ENCODE measurements around the gene NBEAL2.

The NBEAL2 gene

DNA sequence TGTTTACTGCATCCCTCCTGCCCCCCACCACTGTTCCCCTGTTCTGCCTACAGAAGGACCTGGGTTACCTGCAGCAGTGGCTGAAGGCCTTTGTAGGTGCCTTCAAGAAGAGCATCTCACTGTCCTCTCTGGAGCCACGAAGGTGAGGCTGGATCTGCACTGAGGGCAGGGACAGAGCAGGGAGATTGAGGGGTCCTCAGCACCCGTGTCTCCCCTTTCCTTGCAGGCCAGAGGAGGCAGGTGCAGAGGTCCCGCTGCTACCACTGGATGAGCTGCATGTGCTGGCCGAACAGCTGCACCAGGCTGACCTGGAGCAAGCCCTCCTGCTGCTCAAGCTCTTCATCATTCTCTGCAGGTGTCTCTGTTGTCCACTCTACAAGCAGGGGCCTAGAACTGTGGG lies 9.2 kb downstream of the NBEAL2 start:
- WGBS, result 83% methylated on average over 3 of the region's 4 CpGs
- H4K8ac ChIP-seq (ENCODE audit: low read length), result no peak overlapping the region
- no peak overlapping the region for H3K4me3 ChIP-seq (ENCODE audit: insufficient read depth in 1 of 2, low read depth in 1 of 2, low read length in 2 of 2)
- H2AK5ac ChIP-seq (ENCODE audit: low read length, severe bottlenecking), result no peak overlapping the region
- H2BK120ac ChIP-seq (ENCODE audit: low read depth, low read length), result no peak overlapping the region
- H3K9me3 ChIP-seq (ENCODE audit: control insufficient read depth, low read length), result no peaks in the 10 kb centered on the region
- DNase-seq, result no peak
- peaks cover 6% of the 10 kb centered on the region for H3K4me1 ChIP-seq (ENCODE audit: control insufficient read depth, insufficient read depth, low read depth, low read length)
- no peaks in the 10 kb centered on the region for H3K27me3 ChIP-seq (ENCODE audit: control insufficient read depth in 1 of 2, insufficient read depth in 1 of 2, low read length in 2 of 2)
- no peak overlapping the region for H3K18ac ChIP-seq (ENCODE audit: low read depth in 1 of 2, low read length in 2 of 2)
- no peak overlapping the region for H3K9ac ChIP-seq (ENCODE audit: low read length)
- no peak overlapping the region for H3K27ac ChIP-seq (ENCODE audit: low read length, poor library complexity, severe bottlenecking)
- H2AFZ ChIP-seq (ENCODE audit: low read depth, low read length), result no peak overlapping the region
- H2BK12ac ChIP-seq (ENCODE audit: low read length in 2 of 2), result no peak overlapping the region
- no peak overlapping the region for H3K4me2 ChIP-seq (ENCODE audit: low read length, poor library complexity, severe bottlenecking)
- H3K23ac ChIP-seq (ENCODE audit: low read length in 2 of 2), result no peak overlapping the region
- no peak overlapping the region for H2BK15ac ChIP-seq (ENCODE audit: low read depth, poor library complexity, severe bottlenecking)
- no peak overlapping the region for H3K4ac ChIP-seq (ENCODE audit: low read depth in 1 of 2, low read length in 2 of 2)
- no peaks in the 10 kb centered on the region for H3K79me1 ChIP-seq (replicated peaks; ENCODE audit: low read length, poor library complexity, severe bottlenecking)
- H3K14ac ChIP-seq (ENCODE audit: low read length in 2 of 2), result peak overlapping the region in 1 of 2 experiments; percentile 26
- H3K36me3 ChIP-seq (ENCODE audit: control insufficient read depth in 1 of 2, insufficient read depth in 2 of 2, low read depth in 1 of 2, low read length in 2 of 2), result peaks cover 0 to 33% of the 10 kb centered on the region in 2 experiments
- H2BK5ac ChIP-seq (ENCODE audit: low read depth, low read length, poor library complexity, severe bottlenecking), result no peak overlapping the region
- H4K91ac ChIP-seq (ENCODE audit: low read length), result no peak overlapping the region

GRCh38 chr3:46989146-46989810 lies 9.8 kb downstream of the NBEAL2 start:
- no peak for DNase-seq
- Histone ChIP-seq H2BK15ac (ENCODE audit: low read depth, poor library complexity, severe bottlenecking) (no peak overlapping the region), H2AK5ac (ENCODE audit: low read length, severe bottlenecking) (no peak overlapping the region), H3K18ac (ENCODE audit: low read depth in 1 of 2, low read length in 2 of 2) (no peak overlapping the region), H3K14ac (ENCODE audit: low read length in 2 of 2) (no peak overlapping the region), H3K79me1 (replicated peaks; ENCODE audit: low read length, poor library complexity, severe bottlenecking) (no peaks in the 10 kb centered on the region), H3K9me3 (ENCODE audit: control insufficient read depth, low read length) (no peaks in the 10 kb centered on the region), H3K23ac (ENCODE audit: low read length in 2 of 2) (no peak overlapping the region), H3K4ac (ENCODE audit: low read depth in 1 of 2, low read length in 2 of 2) (no peak overlapping the region), H2BK12ac (ENCODE audit: low read length in 2 of 2) (no peak overlapping the region), H3K4me1 (ENCODE audit: control insufficient read depth, insufficient read depth, low read depth, low read length) (peaks cover 6% of the 10 kb centered on the region), H3K4me2 (ENCODE audit: low read length, poor library complexity, severe bottlenecking) (no peak overlapping the region), H2BK5ac (ENCODE audit: low read depth, low read length, poor library complexity, severe bottlenecking) (no peak overlapping the region), H4K8ac (ENCODE audit: low read length) (no peak overlapping the region), H3K27me3 (ENCODE audit: control insufficient read depth in 1 of 2, insufficient read depth in 1 of 2, low read length in 2 of 2) (no peaks in the 10 kb centered on the region), H3K36me3 (ENCODE audit: control insufficient read depth in 1 of 2, insufficient read depth in 2 of 2, low read depth in 1 of 2, low read length in 2 of 2) (peaks cover 0 to 37% of the 10 kb centered on the region in 2 experiments), H3K27ac (ENCODE audit: low read length, poor library complexity, severe bottlenecking) (no peak overlapping the region), H3K4me3 (ENCODE audit: insufficient read depth in 1 of 2, low read depth in 1 of 2, low read length in 2 of 2) (no peak overlapping the region), H3K9ac (ENCODE audit: low read length) (no peak overlapping the region), H2BK120ac (ENCODE audit: low read depth, low read length) (no peak overlapping the region), H2AFZ (ENCODE audit: low read depth, low read length) (no peak overlapping the region), H4K91ac (ENCODE audit: low read length) (no peak overlapping the region)
- WGBS, result 76% methylated on average over 14 of the region's 17 CpGs

GRCh38 chr3:46990573-46991374 lies 11.3 kb downstream of the NBEAL2 start:
- H3K4ac ChIP-seq (ENCODE audit: low read depth in 1 of 2, low read length in 2 of 2), result no peak overlapping the region
- H3K9ac ChIP-seq (ENCODE audit: low read length), result no peak overlapping the region
- H4K8ac ChIP-seq (ENCODE audit: low read length), result no peak overlapping the region
- H3K4me2 ChIP-seq (ENCODE audit: low read length, poor library complexity, severe bottlenecking), result no peak overlapping the region
- H3K79me1 ChIP-seq (replicated peaks; ENCODE audit: low read length, poor library complexity, severe bottlenecking), result no peaks in the 10 kb centered on the region
- H3K36me3 ChIP-seq (ENCODE audit: control insufficient read depth in 1 of 2, insufficient read depth in 2 of 2, low read depth in 1 of 2, low read length in 2 of 2), result peaks cover 0 to 35% of the 10 kb centered on the region in 2 experiments
- no peak overlapping the region for H2BK5ac ChIP-seq (ENCODE audit: low read depth, low read length, poor library complexity, severe bottlenecking)
- H3K27me3 ChIP-seq (ENCODE audit: control insufficient read depth in 1 of 2, insufficient read depth in 1 of 2, low read length in 2 of 2), result no peaks in the 10 kb centered on the region
- WGBS, result 92% methylated on average over 7 of the region's 11 CpGs
- peaks cover 6% of the 10 kb centered on the region for H3K4me1 ChIP-seq (ENCODE audit: control insufficient read depth, insufficient read depth, low read depth, low read length)
- DNase-seq, result no peak
- H3K23ac ChIP-seq (ENCODE audit: low read length in 2 of 2), result no peak overlapping the region
- no peak overlapping the region for H3K18ac ChIP-seq (ENCODE audit: low read depth in 1 of 2, low read length in 2 of 2)
- H2AFZ ChIP-seq (ENCODE audit: low read depth, low read length), result no peak overlapping the region
- H2BK120ac ChIP-seq (ENCODE audit: low read depth, low read length), result no peak overlapping the region
- H4K91ac ChIP-seq (ENCODE audit: low read length), result no peak overlapping the region
- H3K27ac ChIP-seq (ENCODE audit: low read length, poor library complexity, severe bottlenecking), result no peak overlapping the region
- H2AK5ac ChIP-seq (ENCODE audit: low read length, severe bottlenecking), result no peak overlapping the region
- no peak overlapping the region for H2BK12ac ChIP-seq (ENCODE audit: low read length in 2 of 2)
- H3K14ac ChIP-seq (ENCODE audit: low read length in 2 of 2), result no peak overlapping the region
- H2BK15ac ChIP-seq (ENCODE audit: low read depth, poor library complexity, severe bottlenecking), result no peak overlapping the region
- H3K4me3 ChIP-seq (ENCODE audit: insufficient read depth in 1 of 2, low read depth in 1 of 2, low read length in 2 of 2), result no peak overlapping the region
- H3K9me3 ChIP-seq (ENCODE audit: control insufficient read depth, low read length), result no peaks in the 10 kb centered on the region

- Histone ChIP-seq H2AK5ac (ENCODE audit: low read length, severe bottlenecking) (no peak overlapping the region), H3K9me3 (ENCODE audit: control insufficient read depth, low read length) (no peaks in the 10 kb centered on the region), H3K18ac (ENCODE audit: low read depth in 1 of 2, low read length in 2 of 2) (no peak overlapping the region), H3K4ac (ENCODE audit: low read depth in 1 of 2, low read length in 2 of 2) (no peak overlapping the region), H3K27ac (ENCODE audit: low read length, poor library complexity, severe bottlenecking) (no peak overlapping the region), H3K79me1 (replicated peaks; ENCODE audit: low read length, poor library complexity, severe bottlenecking) (no peaks in the 10 kb centered on the region), H3K4me3 (ENCODE audit: insufficient read depth in 1 of 2, low read depth in 1 of 2, low read length in 2 of 2) (no peak overlapping the region), H3K23ac (ENCODE audit: low read length in 2 of 2) (no peak overlapping the region), H2BK120ac (ENCODE audit: low read depth, low read length) (no peak overlapping the region), H2AFZ (ENCODE audit: low read depth, low read length) (no peak overlapping the region), H2BK12ac (ENCODE audit: low read length in 2 of 2) (no peak overlapping the region), H4K8ac (ENCODE audit: low read length) (no peak overlapping the region), H4K91ac (ENCODE audit: low read length) (no peak overlapping the region), H3K9ac (ENCODE audit: low read length) (no peak overlapping the region), H3K4me2 (ENCODE audit: low read length, poor library complexity, severe bottlenecking) (no peak overlapping the region), H3K27me3 (ENCODE audit: control insufficient read depth in 1 of 2, insufficient read depth in 1 of 2, low read length in 2 of 2) (no peaks in the 10 kb centered on the region), H3K4me1 (ENCODE audit: control insufficient read depth, insufficient read depth, low read depth, low read length) (peaks cover 6% of the 10 kb centered on the region), H2BK15ac (ENCODE audit: low read depth, poor library complexity, severe bottlenecking) (no peak overlapping the region), H3K36me3 (ENCODE audit: control insufficient read depth in 1 of 2, insufficient read depth in 2 of 2, low read depth in 1 of 2, low read length in 2 of 2) (peaks cover 0 to 34% of the 10 kb centered on the region in 2 experiments), H3K14ac (ENCODE audit: low read length in 2 of 2) (no peak overlapping the region), H2BK5ac (ENCODE audit: low read depth, low read length, poor library complexity, severe bottlenecking) (no peak overlapping the region)
- WGBS, result 94% methylated on average over 16 of the region's 16 CpGs
- DNase-seq, result no peak
These were observed 12.1 kb downstream of the NBEAL2 start for GRCh38 chr3:46991406-46992165.

Data from mesenchymal stem cell (in vitro differentiated cells and primary cell).